ENCODE measurements around the gene GAREM2.
A peak's percentile ranks its signal among the peaks of the same experiment; 100 is the strongest.

- peak; percentile 62 to 88 (median 71) for TF ChIP-seq CTCF (IDR thresholded peaks at IDR 0.05)
- no peak for TF ChIP-seq POLR2A (IDR thresholded peaks at IDR 0.05)
- peak in 1 of 3 donors; percentile 26 for TF ChIP-seq POLR2AphosphoS5 (IDR thresholded peaks at IDR 0.05)
Measured at GRCh38 chr2:26144953-26145680, 27.8 kb upstream of the GAREM2 start.
